OCI-M2 (cell line): ENCODE results near the gene SMPDL3A.

Experiments
- DNase-seq: peaks from one replicate; lab custom pipeline; 2025; ENCODE audit not compliant: unreplicated experiment; lab: John Stamatoyannopoulos, UW

SMPDL3A gene

GRCh38 chr6:122772724-122773415 is 16.2 kb upstream of the SMPDL3A start:
- no peak for DNase-seq

- DNase-seq = no peak
Observed at GRCh38 chr6:122775975-122776374, 13.1 kb upstream of the SMPDL3A start.

- DNase-seq = no peak
Observed at GRCh38 chr6:122778302-122778701, 10.8 kb upstream of the SMPDL3A start.

GRCh38 chr6:122778985-122779661 is 9.9 kb upstream of the SMPDL3A start:
- no peak for DNase-seq

GRCh38 chr6:122779667-122780066 is 9.4 kb upstream of the SMPDL3A start, which contains the start of gene FABP7:
TSS of gene FABP7 (plus strand) at chr6:122779716. CDS start at chr6:122779795, 79 bp downstream.
- DNase-seq = no peak

GRCh38 chr6:122780114-122780513 is 8.9 kb upstream of the SMPDL3A start:
- no peak for DNase-seq

GRCh38 chr6:122781716-122782115 is 7.3 kb upstream of the SMPDL3A start:
- DNase-seq = no peak

GRCh38 chr6:122783401-122783800 is 5.7 kb upstream of the SMPDL3A start:
- no peak for DNase-seq

GRCh38 chr6:122785891-122786290 is 3.2 kb upstream of the SMPDL3A start:
- DNase-seq = no peak

GRCh38 chr6:122787721-122788120 is 1.3 kb upstream of the SMPDL3A start:
- no peak for DNase-seq

- no peak for DNase-seq
Observed at GRCh38 chr6:122788208-122788607, 850 bp upstream of the SMPDL3A start.

GRCh38 chr6:122788663-122789181 is 336 bp upstream of the SMPDL3A start:
- DNase-seq = no peak

- DNase-seq = no peak
Observed at GRCh38 chr6:122790028-122790422, 967 bp downstream of the SMPDL3A start.

- no peak for DNase-seq
Observed at GRCh38 chr6:122790423-122791309, 1.6 kb downstream of the SMPDL3A start.

- no peak for DNase-seq
Observed at GRCh38 chr6:122791310-122791679, 2.2 kb downstream of the SMPDL3A start.

GRCh38 chr6:122792766-122793165 is 3.7 kb downstream of the SMPDL3A start:
- no peak for DNase-seq

- DNase-seq = no peak
Observed at GRCh38 chr6:122797537-122797936, 8.5 kb downstream of the SMPDL3A start.

- DNase-seq = no peak
Observed at GRCh38 chr6:122798099-122798641, 9.1 kb downstream of the SMPDL3A start.

- DNase-seq = no peak
Observed at GRCh38 chr6:122799140-122799745, 10.2 kb downstream of the SMPDL3A start.

GRCh38 chr6:122799916-122800686 is 11.0 kb downstream of the SMPDL3A start:
- DNase-seq = no peak
